HEK293T (cell line): ENCODE measurements around the gene SEMA4C.
"Not testable (repeated sequence)": the region's sequence is repeated elsewhere in the genome, so short reads cannot be mapped to it uniquely, and the experiment has no call there.

ENCODE experiments used
- CTCF ChIA-PET: fragments of 350-600 bp; formaldehyde crosslinking; extraction: SDS; loops from one replicate; lab custom pipeline; 2021; ENCODE audit warnings: antibody characterized with exemption, inconsistent platforms; lab: Yijun Ruan, JAX
- POLR2A ChIA-PET: fragments of 350-600 bp; formaldehyde crosslinking; extraction: SDS; loops from one replicate; lab custom pipeline; 2020; ENCODE audit warnings: antibody characterized with exemption, inconsistent platforms; lab: Yijun Ruan, JAX
- DNase-seq: peaks from one replicate; pipeline ENCODE4 v3.0.0; 2012; ENCODE audit warnings: mixed read lengths; ENCODE audit errors: extremely low spot score
- ARNT ChIP-seq: fragments of 450-650 bp; IDR thresholded peaks from 2 replicates; pipeline ENCODE4 v1.6.1; 2017; ENCODE audit warnings: mild to moderate bottlenecking
- BHLHE40 ChIP-seq: fragments of 450-650 bp; IDR thresholded peaks from 2 replicates; pipeline ENCODE4 v1.6.1; 2016; ENCODE audit warnings: mild to moderate bottlenecking, moderate library complexity, borderline replicate concordance
- CTBP1 ChIP-seq: fragments of 450-650 bp; IDR thresholded peaks from 2 replicates; pipeline ENCODE4 v1.6.1; 2016; ENCODE audit warnings: borderline replicate concordance
- ELF4 ChIP-seq: fragments of 450-650 bp; IDR thresholded peaks from 2 replicates; pipeline ENCODE4 v1.6.1; 2017; ENCODE audit warnings: antibody characterized with exemption
- FOXA1 ChIP-seq: fragments of 450-650 bp; IDR thresholded peaks from 2 replicates; pipeline ENCODE4 v1.6.1; 2016; ENCODE audit warnings: mild to moderate bottlenecking
- FOXK2 ChIP-seq: fragments of 450-650 bp; IDR thresholded peaks from 2 replicates; pipeline ENCODE4 v1.6.1; 2016; ENCODE audit warnings: mild to moderate bottlenecking
- FOXM1 ChIP-seq: fragments of 450-650 bp; IDR thresholded peaks from 2 replicates; pipeline ENCODE4 v1.6.1; 2017; ENCODE audit warnings: mild to moderate bottlenecking, borderline replicate concordance
- HDGF ChIP-seq: fragments of 450-650 bp; IDR thresholded peaks from 2 replicates; pipeline ENCODE4 v1.6.1; 2017; ENCODE audit warnings: antibody characterized with exemption, borderline replicate concordance
- L3MBTL2 ChIP-seq: fragments of 450-650 bp; conservative IDR thresholded peaks from 2 replicates; pipeline ENCODE4 v1.6.1; 2016; ENCODE audit warnings: mild to moderate bottlenecking
- LEF1 ChIP-seq: fragments of 450-650 bp; IDR thresholded peaks from 2 replicates; pipeline ENCODE4 v1.6.1; 2017; ENCODE audit warnings: mild to moderate bottlenecking, borderline replicate concordance
- NFRKB ChIP-seq: fragments of 450-650 bp; IDR thresholded peaks from 2 replicates; pipeline ENCODE4 v1.6.1; 2016; ENCODE audit warnings: mild to moderate bottlenecking, moderate library complexity
- SP1 ChIP-seq: fragments of 450-650 bp; IDR thresholded peaks from 2 replicates; pipeline ENCODE4 v1.6.1; 2017
- SUZ12 ChIP-seq: fragments of 450-650 bp; IDR thresholded peaks from 2 replicates; pipeline ENCODE4 v1.6.1; 2016; ENCODE audit warnings: mild to moderate bottlenecking
- TARDBP ChIP-seq: fragments of 450-650 bp; IDR thresholded peaks from 2 replicates; pipeline ENCODE4 v1.6.1; 2016
- ZNF384 ChIP-seq: fragments of 450-650 bp; IDR thresholded peaks from 2 replicates; pipeline ENCODE4 v1.6.1; 2016
- TF ChIP-seq, protein P1 (sequence below): fragments of 450-650 bp; IDR thresholded peaks from 2 replicates; pipeline ENCODE4 v1.6.1; 2016

The SEMA4C gene

DNA sequence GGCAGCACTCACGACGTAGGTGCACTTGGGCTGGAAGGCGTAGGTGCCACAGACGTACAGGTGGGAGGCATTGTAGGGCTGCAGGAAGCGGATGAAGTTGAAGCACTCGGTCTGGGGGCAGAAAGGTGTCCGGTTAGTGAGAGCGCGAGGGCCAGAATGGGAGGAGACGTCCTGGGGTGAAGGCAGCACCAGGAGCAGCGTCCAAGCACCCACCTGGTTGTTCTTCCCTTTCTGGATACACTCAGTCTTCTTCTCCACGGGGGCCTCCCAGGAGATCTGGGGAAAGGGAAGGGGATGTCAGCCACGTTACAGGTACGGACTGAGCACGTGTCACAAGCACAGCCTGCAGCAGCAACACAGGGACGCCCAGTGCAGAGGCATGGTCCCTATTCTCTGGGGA, 4.2 kb downstream of the SEMA4C start:
- TF ChIP-seq, protein P1, sequence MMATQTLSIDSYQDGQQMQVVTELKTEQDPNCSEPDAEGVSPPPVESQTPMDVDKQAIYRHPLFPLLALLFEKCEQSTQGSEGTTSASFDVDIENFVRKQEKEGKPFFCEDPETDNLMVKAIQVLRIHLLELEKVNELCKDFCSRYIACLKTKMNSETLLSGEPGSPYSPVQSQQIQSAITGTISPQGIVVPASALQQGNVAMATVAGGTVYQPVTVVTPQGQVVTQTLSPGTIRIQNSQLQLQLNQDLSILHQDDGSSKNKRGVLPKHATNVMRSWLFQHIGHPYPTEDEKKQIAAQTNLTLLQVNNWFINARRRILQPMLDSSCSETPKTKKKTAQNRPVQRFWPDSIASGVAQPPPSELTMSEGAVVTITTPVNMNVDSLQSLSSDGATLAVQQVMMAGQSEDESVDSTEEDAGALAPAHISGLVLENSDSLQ = no peak
- ChIA-PET POLR2A (no interaction called here), CTCF (no interaction called here)
- no peak for DNase-seq

DNA sequence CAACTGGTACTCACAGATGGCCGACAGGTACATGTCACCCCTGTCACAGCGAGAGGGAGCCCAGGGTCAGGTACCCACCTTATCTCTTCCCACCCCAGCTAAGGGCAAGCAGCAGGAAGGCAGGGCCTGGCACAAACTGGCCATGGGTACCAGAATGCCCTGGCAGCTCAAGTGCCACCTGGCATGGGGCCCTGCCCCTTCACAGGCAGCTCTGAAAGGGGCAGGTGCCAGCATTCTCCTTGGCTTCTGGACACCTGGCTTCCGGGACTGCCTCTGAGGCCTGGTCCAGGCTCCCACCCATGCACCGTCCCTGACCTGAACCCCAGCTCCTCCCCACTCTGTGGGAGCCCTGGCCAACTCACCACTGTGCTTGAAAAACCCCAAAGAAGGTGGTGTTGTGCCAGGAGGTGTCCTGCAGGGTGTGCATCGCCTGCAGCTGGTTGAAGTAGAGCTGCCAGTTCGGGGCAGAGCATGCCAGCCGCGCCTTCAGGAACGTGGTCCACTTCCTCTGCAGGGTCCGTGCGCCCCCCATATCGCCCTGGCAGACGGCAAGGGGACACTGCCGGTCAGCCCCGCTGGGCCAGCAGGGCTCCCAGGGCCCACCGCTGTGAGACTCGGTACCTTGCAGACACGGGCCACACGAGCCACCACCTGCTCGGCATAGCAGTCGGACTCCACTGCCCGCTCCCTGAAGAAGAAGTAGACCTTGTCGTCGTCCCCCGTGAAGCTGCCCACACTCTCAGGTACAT, 5.4 kb downstream of the SEMA4C start:
- no peak for DNase-seq
- POLR2A ChIA-PET = no interaction called here
- CTCF ChIA-PET = no interaction called here
- TF ChIP-seq L3MBTL2 (no peak), SUZ12 (no peak), FOXA1 (no peak), SP1 (no peak), TARDBP (no peak), HDGF (no peak), ARNT (no peak), FOXK2 (no peak), BHLHE40 (no peak), NFRKB (no peak), FOXM1 (no peak), ELF4 (no peak), LEF1 (no peak), ZNF384 (no peak), CTBP1 (no peak)
- TF ChIP-seq, protein P1 = no peak

DNA sequence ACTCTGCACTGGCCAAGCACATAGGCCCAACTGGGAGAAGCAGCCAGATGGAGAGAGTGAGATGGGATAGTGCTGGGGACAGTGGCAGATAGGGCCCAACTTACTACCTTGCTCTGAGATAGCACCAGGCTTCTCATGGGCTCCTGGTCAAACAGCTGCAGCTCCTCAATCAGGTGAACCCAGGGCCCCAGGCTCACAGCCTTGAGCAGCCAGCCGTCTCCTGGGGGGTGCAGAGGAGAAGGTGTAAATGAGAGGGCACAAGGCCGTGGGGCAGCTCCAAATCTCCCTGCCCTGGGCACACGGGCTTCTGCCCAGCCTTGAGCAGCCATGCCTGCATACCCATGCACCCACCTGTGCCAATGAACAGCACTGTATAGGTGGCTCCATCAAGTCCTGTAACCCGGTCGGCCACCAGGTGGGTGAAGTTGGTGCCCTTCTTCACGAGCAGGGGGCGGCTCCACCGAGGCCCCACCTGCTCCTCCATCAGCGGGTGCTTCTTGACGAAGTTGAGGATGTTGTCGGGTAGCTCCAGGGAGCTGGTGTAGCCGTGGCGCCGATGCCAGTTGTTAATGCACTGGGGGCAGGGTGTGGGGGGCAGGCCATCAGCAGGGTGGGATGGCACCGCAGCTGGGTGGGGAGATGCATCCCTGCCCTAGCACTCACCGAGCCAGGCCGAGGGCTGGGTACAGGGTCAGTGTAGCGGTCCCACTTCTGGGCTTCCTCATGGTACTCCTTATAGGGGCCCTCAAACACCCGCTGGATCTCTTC, 6.1 kb downstream of the SEMA4C start:
- TF ChIP-seq L3MBTL2 (no peak), ARNT (no peak), ZNF384 (no peak), NFRKB (no peak), BHLHE40 (no peak), TARDBP (no peak), HDGF (no peak), LEF1 (no peak), FOXM1 (no peak), SP1 (no peak), CTBP1 (no peak), SUZ12 (no peak), ELF4 (no peak), FOXK2 (no peak), FOXA1 (no peak)
- TF ChIP-seq, protein P1 = no peak
- POLR2A ChIA-PET = no interaction called here
- no peak for DNase-seq
- CTCF ChIA-PET = no interaction called here

DNA sequence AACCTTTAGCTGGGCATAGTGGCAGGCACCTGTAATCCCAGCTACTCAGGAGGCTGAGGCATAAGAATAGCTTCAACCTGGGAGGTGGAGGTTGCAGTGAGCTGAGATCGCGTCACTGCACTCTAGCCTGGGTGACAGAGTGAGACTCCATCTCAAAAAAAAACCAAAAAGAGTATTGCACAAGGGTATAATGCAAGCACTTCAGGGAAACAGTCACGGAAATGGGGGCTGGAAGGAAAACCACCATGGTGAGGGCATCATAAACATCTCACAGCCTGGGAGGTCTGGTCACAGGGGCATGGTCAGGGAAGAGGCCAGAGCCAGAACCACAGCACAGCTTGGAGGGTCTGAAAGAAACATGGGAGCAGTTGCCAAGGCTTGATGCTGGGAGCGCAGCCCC, 6.8 kb downstream of the SEMA4C start:
- CTCF ChIA-PET = interaction anchor here (0.6 kb wide), 1 partner anchor 122 kb away, joined by 4 read pairs; no protein-coding TSS in a partner anchor
- DNase-seq, POLR2A ChIA-PET: not testable (repeated sequence)

DNA sequence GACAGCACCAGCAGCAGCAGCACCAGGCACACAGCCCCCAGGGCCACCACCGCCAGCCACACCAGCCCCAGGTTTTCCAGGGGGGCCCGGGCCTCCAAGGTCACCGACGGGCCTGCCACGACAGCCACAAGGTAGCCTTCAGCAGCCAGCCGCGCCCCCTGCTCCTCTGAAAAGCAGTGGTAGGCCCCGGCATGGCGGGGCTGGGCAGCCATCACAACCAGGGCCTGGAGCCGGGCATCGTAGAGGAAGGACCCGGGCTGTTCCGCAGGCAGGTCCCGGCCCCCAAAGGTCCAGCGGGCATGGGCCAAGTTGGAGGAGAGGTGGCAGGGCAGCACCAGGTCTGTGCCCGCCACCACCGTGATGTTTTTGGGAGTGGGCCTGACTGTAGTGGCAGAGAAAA, 8.8 kb downstream of the SEMA4C start:
- DNase-seq = no peak
- POLR2A ChIA-PET = interaction anchor here (5.4 kb wide), 1 partner anchor 7 kb away, joined by 58 read pairs; the partner anchor contains the start of gene SEMA4C
- CTCF ChIA-PET = no interaction called here
- TF ChIP-seq SUZ12 (no peak), TARDBP (no peak), BHLHE40 (no peak), HDGF (no peak), SP1 (no peak), NFRKB (no peak), FOXM1 (no peak), ZNF384 (no peak), FOXK2 (no peak), ARNT (no peak), FOXA1 (no peak), L3MBTL2 (no peak), CTBP1 (no peak), ELF4 (no peak), LEF1 (no peak)
- TF ChIP-seq, protein P1 = no peak
